GM19240 (cell line): ENCODE results near the gene CD300LG.

Experiments
- DNase-seq: peaks from one replicate; pipeline ENCODE4 v3.0.0; 2011; ENCODE audit warnings: low spot score; ENCODE audit not compliant: insufficient read length

CD300LG gene

GRCh38 chr17:43905400-43905984 lies 58.5 kb downstream of the CD300LG start:
- DNase-seq: no peak

- no peak for DNase-seq
Measured at GRCh38 chr17:43905985-43906852, 59.2 kb downstream of the CD300LG start.

- no peak for DNase-seq
Measured at GRCh38 chr17:43906951-43907424, 60.0 kb downstream of the CD300LG start.

- DNase-seq: no peak
Measured at GRCh38 chr17:43907425-43907981, 60.5 kb downstream of the CD300LG start, which contains the start of gene MPP2. MPP2 (minus strand) TSS chr17:43907536; CDS start chr17:43904460, 3,076 bp downstream.

GRCh38 chr17:43907998-43908721 lies 61.2 kb downstream of the CD300LG start:
- DNase-seq: no peak

- no peak for DNase-seq
Measured at GRCh38 chr17:43909537-43910231, 62.7 kb downstream of the CD300LG start.

GRCh38 chr17:43911904-43912303 lies 64.9 kb downstream of the CD300LG start:
- DNase-seq: no peak

- no peak for DNase-seq
Measured at GRCh38 chr17:43912635-43913304, 65.8 kb downstream of the CD300LG start.
